ENCODE data around the gene CAPN13. TPM values are rescaled to one million over a fixed set of nuclear protein-coding genes. Genes with fewer than 3 reads are reported as not detected.

Gene CAPN13
- total and polyA plus RNA-seq, 2 donors (not counting 3 experiments of a cell fraction or from before 2014, with no cell fraction given), result not detected

DNA sequence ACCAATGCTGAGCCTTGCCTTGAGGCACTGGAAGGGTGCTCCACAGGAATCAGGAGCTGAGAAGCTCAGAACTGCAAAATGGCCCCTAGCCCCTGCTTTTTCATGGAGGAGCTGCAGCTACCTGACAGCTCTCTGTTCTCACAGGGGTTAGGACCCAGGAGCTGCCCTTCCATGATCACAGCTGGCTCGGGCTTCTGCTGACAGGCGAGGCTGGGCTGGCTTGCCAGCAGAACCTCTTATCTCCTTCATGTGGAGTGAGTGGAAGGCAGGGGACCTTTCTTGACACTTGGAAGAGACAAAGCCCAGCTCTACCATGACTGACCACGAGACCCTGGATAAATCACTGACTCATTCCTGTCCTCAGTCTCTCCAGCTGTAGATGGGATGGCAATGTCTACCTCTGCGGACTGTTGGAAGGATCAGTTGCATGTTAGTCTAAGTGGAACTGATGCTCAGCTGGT, 113.4 kb downstream of the CAPN13 start:
- Histone ChIP-seq H3K27me3 (ENCODE audit: control insufficient read depth in 2 of 2, insufficient read depth in 2 of 2, low read length in 2 of 2) (no peaks in the 10 kb centered on the region), H4K20me1 (replicated peaks; ENCODE audit: control insufficient read depth, extremely low read depth, insufficient read depth, low read length) (no peaks in the 10 kb centered on the region), H3K79me2 (ENCODE audit: control insufficient read depth, insufficient read depth, low read length) (no peaks in the 10 kb centered on the region), H3K36me3 (ENCODE audit: control insufficient read depth in 2 of 2, extremely low read depth in 1 of 2, insufficient read depth in 2 of 2, low read length in 2 of 2) (no peaks in the 10 kb centered on the region), H3K9me1 (replicated peaks; ENCODE audit: control insufficient read depth, extremely low read depth, insufficient read depth, low read length) (no peaks in the 10 kb centered on the region), H2AFZ (ENCODE audit: low read depth, low read length) (no peak overlapping the region), H3K4me3 (replicated peaks in 1 of 3; ENCODE audit: insufficient read depth in 1 of 3, low read depth in 1 of 3, low read length in 3 of 3) (no peak overlapping the region), H3K4me2 (ENCODE audit: insufficient read depth, low read length) (no peak overlapping the region), H3K9ac (replicated peaks; ENCODE audit: extremely low read depth, insufficient read depth, low read length) (no peak overlapping the region), H3K4me1 (ENCODE audit: control insufficient read depth, extremely low read depth, insufficient read depth, low read length) (no peaks in the 10 kb centered on the region), H3K9me3 (replicated peaks; ENCODE audit: control insufficient read depth, insufficient read depth, low read length) (no peaks in the 10 kb centered on the region), H3K27ac (ENCODE audit: insufficient read depth, low read depth, low read length) (no peak overlapping the region)
- no TSS peak for BruUV-seq (replicated peaks)
- FAIRE-seq (no peak), DNase-seq (ENCODE audit: low read depth, low spot score) (no peak)
- no peak for TF ChIP-seq GATA2 (IDR thresholded peaks at IDR 0.05; ENCODE audit: insufficient read depth, insufficient read length, low read depth, low read length)
- ChIA-PET POLR2A (no interaction called here), CTCF (interaction anchor here (1.4 to 5.0 kb wide), 5 partner anchors 10 to 528 kb away, joined by 4 to 27 read pairs (median 7); no protein-coding TSS in a partner anchor)
- dilution Hi-C loops (cut with MboI; ENCODE audit: extremely low pct_ligation_motif_present, low sequenced_read_pairs), result no loop called here
- intact Hi-C loops (cut with micrococcal nuclease), result no loop called here

DNA sequence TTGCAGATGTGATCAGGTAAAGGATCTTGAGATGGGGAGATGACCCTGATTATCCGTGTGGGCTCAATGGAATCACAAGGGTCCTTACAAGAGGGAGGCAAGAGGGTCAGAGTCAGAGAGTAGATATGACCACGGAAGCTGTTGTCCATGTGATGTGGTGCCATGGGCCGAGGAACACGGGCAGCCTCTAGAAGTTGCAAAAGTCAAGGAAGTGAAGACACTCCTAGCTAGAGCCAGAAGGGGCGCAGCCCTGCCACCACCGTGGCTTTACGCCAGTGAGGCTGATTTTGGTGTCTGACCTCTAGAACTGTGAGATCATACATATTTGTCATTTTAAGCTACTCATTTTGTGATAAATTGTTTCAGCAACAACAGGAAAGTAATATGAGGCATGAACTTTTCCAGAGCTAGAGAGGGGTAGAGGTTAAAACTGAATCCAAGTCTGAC, 114.4 kb downstream of the CAPN13 start:
- DNase-seq (ENCODE audit: low read depth, low spot score) (no peak), FAIRE-seq (no peak)
- Histone ChIP-seq H4K20me1 (replicated peaks; ENCODE audit: control insufficient read depth, extremely low read depth, insufficient read depth, low read length) (no peaks in the 10 kb centered on the region), H3K27ac (ENCODE audit: insufficient read depth, low read depth, low read length) (no peak overlapping the region), H3K4me3 (replicated peaks in 1 of 3; ENCODE audit: insufficient read depth in 1 of 3, low read depth in 1 of 3, low read length in 3 of 3) (no peak overlapping the region), H3K9me3 (replicated peaks; ENCODE audit: control insufficient read depth, insufficient read depth, low read length) (no peaks in the 10 kb centered on the region), H3K79me2 (ENCODE audit: control insufficient read depth, insufficient read depth, low read length) (no peaks in the 10 kb centered on the region), H3K4me1 (ENCODE audit: control insufficient read depth, extremely low read depth, insufficient read depth, low read length) (no peaks in the 10 kb centered on the region), H2AFZ (ENCODE audit: low read depth, low read length) (no peak overlapping the region), H3K9ac (replicated peaks; ENCODE audit: extremely low read depth, insufficient read depth, low read length) (no peak overlapping the region), H3K36me3 (ENCODE audit: control insufficient read depth in 2 of 2, extremely low read depth in 1 of 2, insufficient read depth in 2 of 2, low read length in 2 of 2) (no peaks in the 10 kb centered on the region), H3K27me3 (ENCODE audit: control insufficient read depth in 2 of 2, insufficient read depth in 2 of 2, low read length in 2 of 2) (no peaks in the 10 kb centered on the region), H3K9me1 (replicated peaks; ENCODE audit: control insufficient read depth, extremely low read depth, insufficient read depth, low read length) (no peaks in the 10 kb centered on the region), H3K4me2 (ENCODE audit: insufficient read depth, low read length) (no peak overlapping the region)
- POLR2A ChIA-PET, result no interaction called here
- dilution Hi-C loops (cut with MboI; ENCODE audit: extremely low pct_ligation_motif_present, low sequenced_read_pairs) (no loop called here), intact Hi-C loops (cut with micrococcal nuclease) (no loop called here)
- no TSS peak for BruUV-seq (replicated peaks)
- CTCF ChIA-PET, result interaction anchor here (1.4 to 5.0 kb wide), 4 partner anchors 17 to 527 kb away, joined by 4 to 27 read pairs (median 14); no protein-coding TSS in a partner anchor
- TF ChIP-seq EZH2 (IDR thresholded peaks at IDR 0.05; ENCODE audit: borderline replicate concordance, low read depth, low read length, severe bottlenecking) (no peak), JUN (IDR thresholded peaks at IDR 0.05; ENCODE audit: borderline replicate concordance, insufficient read depth, insufficient read length, low read depth) (no peak), FOS (IDR thresholded peaks at IDR 0.05; ENCODE audit: borderline replicate concordance, insufficient read depth, low read length) (no peak), POLR2A (IDR thresholded peaks at IDR 0.05; ENCODE audit: low read depth, low read length) (no peak), MYC (IDR thresholded peaks at IDR 0.05; ENCODE audit: low read depth, low read length) (no peak), POLR2AphosphoS5 (IDR thresholded peaks at IDR 0.05; ENCODE audit: insufficient read depth, low read depth, low read length) (no peak)
- TF ChIP-seq, protein P1, sequence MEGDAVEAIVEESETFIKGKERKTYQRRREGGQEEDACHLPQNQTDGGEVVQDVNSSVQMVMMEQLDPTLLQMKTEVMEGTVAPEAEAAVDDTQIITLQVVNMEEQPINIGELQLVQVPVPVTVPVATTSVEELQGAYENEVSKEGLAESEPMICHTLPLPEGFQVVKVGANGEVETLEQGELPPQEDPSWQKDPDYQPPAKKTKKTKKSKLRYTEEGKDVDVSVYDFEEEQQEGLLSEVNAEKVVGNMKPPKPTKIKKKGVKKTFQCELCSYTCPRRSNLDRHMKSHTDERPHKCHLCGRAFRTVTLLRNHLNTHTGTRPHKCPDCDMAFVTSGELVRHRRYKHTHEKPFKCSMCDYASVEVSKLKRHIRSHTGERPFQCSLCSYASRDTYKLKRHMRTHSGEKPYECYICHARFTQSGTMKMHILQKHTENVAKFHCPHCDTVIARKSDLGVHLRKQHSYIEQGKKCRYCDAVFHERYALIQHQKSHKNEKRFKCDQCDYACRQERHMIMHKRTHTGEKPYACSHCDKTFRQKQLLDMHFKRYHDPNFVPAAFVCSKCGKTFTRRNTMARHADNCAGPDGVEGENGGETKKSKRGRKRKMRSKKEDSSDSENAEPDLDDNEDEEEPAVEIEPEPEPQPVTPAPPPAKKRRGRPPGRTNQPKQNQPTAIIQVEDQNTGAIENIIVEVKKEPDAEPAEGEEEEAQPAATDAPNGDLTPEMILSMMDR (IDR thresholded peaks at IDR 0.05; ENCODE audit: extremely low read depth in 1 of 2, insufficient read depth in 1 of 2, low read depth in 1 of 2, low read length in 2 of 2), result no peak
- TF ChIP-seq, protein P2, sequence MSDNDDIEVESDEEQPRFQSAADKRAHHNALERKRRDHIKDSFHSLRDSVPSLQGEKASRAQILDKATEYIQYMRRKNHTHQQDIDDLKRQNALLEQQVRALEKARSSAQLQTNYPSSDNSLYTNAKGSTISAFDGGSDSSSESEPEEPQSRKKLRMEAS (IDR thresholded peaks at IDR 0.05; ENCODE audit: insufficient read depth, insufficient read length), result no peak

Measured in endothelial cell of umbilical vein (primary cell).